GM12874 (cell line): ENCODE data around the gene ACTG2.

Experiments used
- CTCF ChIP-seq: IDR thresholded peaks from 2 replicates; pipeline ENCODE4 v1.5.1; 2011; ENCODE audit warnings: low read depth, mild to moderate bottlenecking, control low read depth, low read length, moderate library complexity; ENCODE audit not compliant: insufficient read depth

The ACTG2 gene

GRCh38 chr2:73892631-73893329 is at the start of gene ACTG2:
Gene ACTG2, plus strand, starts transcription at chr2:73893008. Its CDS starts 8,304 bp downstream, at chr2:73901312.
- TF ChIP-seq CTCF: no peak

- no peak for TF ChIP-seq CTCF
These were observed 48.7 kb upstream of the ACTG2 start for GRCh38 chr2:73844087-73844486.

GRCh38 chr2:73850009-73850408 is 42.8 kb upstream of the ACTG2 start:
- TF ChIP-seq CTCF: no peak

GRCh38 chr2:73851274-73851673 is 41.5 kb upstream of the ACTG2 start:
- TF ChIP-seq CTCF: peak; percentile 48; the same call in 1 of the 2 replicates

GRCh38 chr2:73852020-73852419 is 40.8 kb upstream of the ACTG2 start:
- TF ChIP-seq CTCF: no peak

- TF ChIP-seq CTCF: no peak
These were observed 37.3 kb upstream of the ACTG2 start for GRCh38 chr2:73855526-73855925.

- TF ChIP-seq CTCF: no peak
These were observed 36.6 kb upstream of the ACTG2 start for GRCh38 chr2:73856214-73856613.
